Mucosa of descending colon (tissue), 3 donors: ENCODE measurements around the gene HOXD13. TPM values are rescaled to one million over a fixed set of nuclear protein-coding genes. Genes with fewer than 3 reads are reported as not detected.

ENCODE experiments used
- ATAC-seq: fragments of 200-7000 bp; cut with Tn5 transposase; one replicate; pipeline ENCODE4 v1.9.1; 2020; ENCODE audit warnings: mild to moderate bottlenecking, moderate library complexity
- DNase-seq, 3 donors: peaks; one replicate each; pipeline ENCODE4 v3.0.0-alpha.2; 2020
- H3K36me3 ChIP-seq: fragments of 200-600 bp; one replicate; pipeline ENCODE4 v1.8.0; 2021; ENCODE audit warnings: low read depth, mild to moderate bottlenecking
- H3K4me1 ChIP-seq: fragments of 200-600 bp; one replicate; pipeline ENCODE4 v1.8.0; 2021; ENCODE audit warnings: low read depth, mild to moderate bottlenecking
- H3K4me3 ChIP-seq: fragments of 200-600 bp; one replicate; pipeline ENCODE4 v1.8.0; 2021; ENCODE audit warnings: mild to moderate bottlenecking
- H3K9me3 ChIP-seq: fragments of 200-600 bp; one replicate; pipeline ENCODE4 v1.8.0; 2021; ENCODE audit warnings: mild to moderate bottlenecking
- CTCF ChIP-seq: fragments of 200-600 bp; IDR thresholded peaks from one replicate; pipeline ENCODE4 v1.8.0; 2022; ENCODE audit warnings: antibody characterized with exemption, mild to moderate bottlenecking
- intact Hi-C, 2 donors: fragments of 100-400 bp; cut with DNase I in 1 of 2; cut with micrococcal nuclease in 1 of 2; formaldehyde crosslinking; loops; one replicate each; pipeline versions ENCODE4 v1.11.0 to v1.11.1; 2022; cut with DNase I, micrococcal nuclease
- total RNA-seq, 3 donors: library from RNA; stranded (reverse); fragmentation: NEBNext Ultra II Directional in 2 of 3; extraction: Animal tissue kit (Norgen Biotek cat#: 25700) in 2 of 3; gene quantifications; one replicate each; pipeline versions ENCODE4 v1.2.1 to v1.2.4, GENCODE V29; 2021 to 2023
- donor health status: DM: no; HTN: no; CAD: no; lungs with moderate emphysema.
- donor health status: DM: no; HTN: no; CAD: no.
- donor health status: DM: no; HTN: yes; CAD: no.

HOXD13 gene
- total RNA-seq, 3 donors from 2014 or later: 1.1 to 1.5 TPM; not detected in 1

DNA sequence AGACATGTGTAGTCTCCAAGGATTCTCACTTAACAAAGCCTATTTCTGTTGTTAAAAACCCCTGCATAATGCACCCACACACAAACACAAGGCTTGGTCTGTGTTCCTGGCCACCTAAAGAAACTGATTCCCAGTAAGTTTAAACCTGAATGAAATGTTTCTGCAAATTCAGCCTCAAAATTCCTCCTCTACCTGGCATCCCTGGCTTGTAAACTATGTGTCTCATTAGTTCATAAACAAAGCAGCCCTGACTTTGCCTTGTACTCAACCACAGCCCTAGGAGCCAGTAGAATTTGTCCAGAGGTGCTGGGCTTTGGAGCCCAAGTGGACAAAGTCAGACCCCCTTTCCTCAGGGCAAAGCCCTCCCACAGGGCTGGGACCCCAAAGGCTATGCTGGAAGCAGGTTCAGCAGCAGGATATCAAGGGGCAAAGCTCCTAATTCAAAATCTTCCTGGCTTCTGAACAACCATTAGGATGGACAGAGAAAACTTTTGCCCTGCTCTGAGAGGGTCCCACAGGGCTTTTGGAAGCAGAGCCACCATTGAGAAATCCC, 2.6 kb upstream of the HOXD13 start:
- ATAC-seq (no peak), DNase-seq (no peak)
- no peak overlapping the region for H3K4me3 ChIP-seq
- no peaks in the 10 kb centered on the region for H3K9me3 ChIP-seq
- no peaks in the 10 kb centered on the region for H3K36me3 ChIP-seq
- peaks cover 21% of the 10 kb centered on the region for H3K4me1 ChIP-seq
- no peak for TF ChIP-seq CTCF
- intact Hi-C loops: loop anchor here in 1 of 2 donors (10.0 kb wide), 1 partner anchor 725 kb away; no protein-coding TSS in a partner anchor

DNA sequence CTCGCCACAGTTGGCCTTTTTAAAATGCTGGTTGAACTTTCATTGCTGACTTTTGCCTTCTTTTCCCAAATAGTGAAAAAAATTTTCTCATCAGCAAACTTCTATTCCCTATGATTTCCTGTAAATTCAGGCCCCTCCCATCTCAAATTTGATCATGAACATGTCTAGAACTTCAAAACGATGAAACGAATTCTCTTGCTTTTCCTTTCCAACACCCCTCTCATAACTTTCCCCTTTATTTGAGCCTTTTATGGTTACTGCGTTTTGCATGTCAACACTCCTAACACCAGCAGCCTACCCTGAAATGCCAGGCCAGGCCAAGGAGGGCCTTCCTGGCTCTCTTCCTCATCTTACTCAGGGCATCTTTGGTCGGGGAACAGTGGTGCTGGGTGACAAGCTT, 1.7 kb upstream of the HOXD13 start:
- H3K9me3 ChIP-seq: no peaks in the 10 kb centered on the region
- intact Hi-C loops: no loop called here
- no peak for DNase-seq
- no peaks in the 10 kb centered on the region for H3K36me3 ChIP-seq
- H3K4me1 ChIP-seq: peaks cover 18% of the 10 kb centered on the region
- H3K4me3 ChIP-seq: no peak overlapping the region
- TF ChIP-seq CTCF: no peak
- ATAC-seq: no peak

- H3K36me3 ChIP-seq: no peaks in the 10 kb centered on the region
- H3K9me3 ChIP-seq: no peaks in the 10 kb centered on the region
- DNase-seq (no peak), ATAC-seq (no peak)
- H3K4me1 ChIP-seq: peaks cover 17% of the 10 kb centered on the region
- intact Hi-C loops: no loop called here
- no peak overlapping the region for H3K4me3 ChIP-seq
- TF ChIP-seq CTCF: no peak
These were observed 927 bp upstream of the HOXD13 start for GRCh38 chr2:176091329-176092258.

DNA sequence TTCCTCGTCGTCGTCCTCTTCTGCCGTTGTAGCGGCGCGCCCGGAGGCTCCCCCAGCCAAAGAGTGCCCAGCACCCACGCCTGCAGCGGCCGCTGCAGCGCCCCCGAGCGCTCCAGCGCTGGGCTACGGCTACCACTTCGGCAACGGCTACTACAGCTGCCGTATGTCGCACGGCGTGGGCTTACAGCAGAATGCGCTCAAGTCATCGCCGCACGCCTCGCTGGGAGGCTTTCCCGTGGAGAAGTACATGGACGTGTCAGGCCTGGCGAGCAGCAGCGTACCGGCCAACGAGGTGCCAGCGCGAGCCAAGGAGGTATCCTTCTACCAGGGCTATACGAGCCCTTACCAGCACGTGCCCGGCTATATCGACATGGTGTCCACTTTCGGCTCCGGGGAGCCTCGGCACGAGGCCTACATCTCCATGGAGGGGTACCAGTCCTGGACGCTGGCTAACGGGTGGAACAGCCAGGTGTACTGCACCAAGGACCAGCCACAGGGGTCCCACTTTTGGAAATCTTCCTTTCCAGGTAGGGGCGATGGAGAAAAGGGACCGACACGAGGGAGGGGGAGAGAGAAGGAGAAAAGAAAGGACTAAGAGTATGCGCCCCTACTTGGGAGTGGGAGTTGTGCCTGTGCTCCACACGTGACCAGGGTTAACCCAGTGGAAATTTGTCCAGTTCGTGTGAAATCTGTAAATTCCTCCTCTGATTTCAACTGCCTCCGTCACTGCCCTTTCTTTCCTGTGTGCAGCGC, 800 bp downstream of the HOXD13 start:
- Histone ChIP-seq H3K4me3 (no peak overlapping the region), H3K4me1 (peaks cover 25% of the 10 kb centered on the region)
- DNase-seq: peak in 1 of 3 donors; percentile 55

More for the DNA sequence above, 800 bp downstream of the HOXD13 start:
- Histone ChIP-seq H3K9me3 (no peaks in the 10 kb centered on the region), H3K36me3 (no peaks in the 10 kb centered on the region)
- ATAC-seq: peak; percentile 48
- no peak for TF ChIP-seq CTCF
- intact Hi-C loops: no loop called here
